H1 (cell line): ENCODE data around the gene GFRA4.

Experiments used
- CHD2 ChIP-seq: IDR thresholded peaks from 2 replicates; pipeline ENCODE4 v1.6.1; 2012; ENCODE audit warnings: low read length, improper control_type of control experiment
- CTCF ChIP-seq, 3 experiments: IDR thresholded peaks; 1 replicate in 2 of 3; 2 replicates in 1 of 3; pipeline versions ENCODE4 v1.5.1 to v1.6.1; 2011; ENCODE audit warnings: low read length in 3 of 3, mild to moderate bottlenecking in 3 of 3, inconsistent platforms in 2 of 3, low read depth in 1 of 3, moderate library complexity in 1 of 3; ENCODE audit not compliant: insufficient read depth in 1 of 3; ENCODE audit errors: control extremely low read depth in 1 of 3
- KDM1A ChIP-seq: fragments of 200-600, 300-600 bp; sonication (generic); IDR thresholded peaks from 2 replicates; pipeline ENCODE4 v1.7.1; 2016; ENCODE audit warnings: mild to moderate bottlenecking, low read length, borderline replicate concordance
- MAFK ChIP-seq: IDR thresholded peaks from 2 replicates; pipeline ENCODE4 v1.6.1; 2012; ENCODE audit warnings: low read depth, mild to moderate bottlenecking, improper control_type of control experiment, low read length
- SRF ChIP-seq: IDR thresholded peaks from 2 replicates; pipeline ENCODE4 v1.6.1; 2011; ENCODE audit warnings: mild to moderate bottlenecking, low read depth, low read length, moderate library complexity
- TEAD4 ChIP-seq: IDR thresholded peaks from 2 replicates; pipeline ENCODE4 v1.6.1; 2012; ENCODE audit warnings: low read depth, low read length, inconsistent platforms, mixed read lengths
- YY1 ChIP-seq: IDR thresholded peaks from 2 replicates; pipeline ENCODE4 v1.6.1; 2011; ENCODE audit warnings: low read depth, mild to moderate bottlenecking, low read length

- no peak for TF ChIP-seq CHD2
- TF ChIP-seq CTCF (IDR thresholded peaks at IDR 0.05; ENCODE audit: control extremely low read depth in 1 of 3, insufficient read depth in 1 of 3, low read depth in 1 of 3, low read length in 3 of 3), result no peak
- TF ChIP-seq MAFK, result no peak
- TF ChIP-seq SRF, result no peak
- no peak for TF ChIP-seq KDM1A
- TF ChIP-seq TEAD4, result no peak
- TF ChIP-seq YY1, result no peak
These were observed 46.9 kb downstream of the GFRA4 start for GRCh38 chr20:3616250-3616649.
